Measurements from ENCODE around the gene ACTA2. TPM values are rescaled to one million over a fixed set of nuclear protein-coding genes. Genes with fewer than 3 reads are reported as not detected.

Gene ACTA2
- total RNA-seq, 2 donors from 2014 or later: 57.1 to 245 TPM

Other genes with a start within 250 kb of the ACTA2 start
- not detected for gene LIPK, start 246.5 kb downstream of the ACTA2 start, total RNA-seq
- not detected for gene LIPN, start 192.8 kb downstream of the ACTA2 start, total RNA-seq
- gene LIPM, start 150.0 kb downstream of the ACTA2 start, total RNA-seq: not detected
- gene ANKRD22, start 100.9 kb downstream of the ACTA2 start, total RNA-seq: 10 to 100 TPM; 13.7 to 21.6 TPM
- gene STAMBPL1, start 72.5 kb downstream of the ACTA2 start, total RNA-seq: 10 to 100 TPM; 14.8 to 22.4 TPM
- 10 to 100 TPM; 33.8 to 54.1 TPM for gene FAS, start 38.0 kb upstream of the ACTA2 start, total RNA-seq

Data from left colon (tissue), 2 donors.